Measurements from ENCODE around the gene DMPK.
"Not testable (repeated sequence)": the region's sequence is repeated elsewhere in the genome, so short reads cannot be mapped to it uniquely, and the experiment has no call there.

Gene DMPK

DNA sequence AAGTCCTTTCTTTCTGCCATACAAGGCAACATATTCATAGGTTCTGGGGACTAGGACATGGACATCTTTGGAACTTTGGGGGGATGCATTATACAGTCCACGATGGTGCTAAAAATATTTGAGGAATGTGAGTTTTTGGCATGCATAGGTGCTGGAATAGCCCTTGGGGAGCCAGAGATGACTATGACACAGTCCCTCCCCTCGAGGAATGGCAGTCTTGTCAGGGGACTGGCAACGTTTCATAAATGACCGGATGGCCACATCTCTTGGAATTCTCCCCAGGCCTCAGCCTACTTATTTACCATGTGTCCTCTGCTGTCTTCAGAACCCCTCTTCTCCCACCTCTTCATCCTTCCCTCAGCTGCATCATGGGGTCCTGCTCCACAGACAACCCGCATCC lies 35.4 kb downstream of the DMPK start:
- DNase-seq (ENCODE audit: low read depth in 3 of 3), result no peak

DNA sequence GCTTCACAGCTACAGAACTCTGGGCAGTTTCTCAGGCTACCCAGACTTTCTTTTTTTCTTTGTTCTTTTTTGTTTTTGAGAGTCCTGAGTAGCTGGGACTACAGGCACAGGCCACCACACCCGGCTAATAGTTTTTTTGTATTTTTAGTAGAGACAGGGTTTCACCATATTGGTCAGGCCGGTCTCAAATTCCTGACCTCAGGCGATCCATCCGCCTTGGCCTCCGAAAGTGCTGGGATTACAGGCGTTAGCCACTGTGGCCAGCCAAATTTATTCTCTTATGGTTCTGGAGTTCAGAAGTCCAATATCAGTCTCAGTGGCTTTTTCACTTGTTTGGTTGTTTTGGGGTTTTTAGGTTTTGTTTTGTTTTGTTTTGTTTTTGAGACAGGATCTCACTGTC lies 36.7 kb downstream of the DMPK start:
- no peak for DNase-seq (ENCODE audit: low read depth in 3 of 3)

DNA sequence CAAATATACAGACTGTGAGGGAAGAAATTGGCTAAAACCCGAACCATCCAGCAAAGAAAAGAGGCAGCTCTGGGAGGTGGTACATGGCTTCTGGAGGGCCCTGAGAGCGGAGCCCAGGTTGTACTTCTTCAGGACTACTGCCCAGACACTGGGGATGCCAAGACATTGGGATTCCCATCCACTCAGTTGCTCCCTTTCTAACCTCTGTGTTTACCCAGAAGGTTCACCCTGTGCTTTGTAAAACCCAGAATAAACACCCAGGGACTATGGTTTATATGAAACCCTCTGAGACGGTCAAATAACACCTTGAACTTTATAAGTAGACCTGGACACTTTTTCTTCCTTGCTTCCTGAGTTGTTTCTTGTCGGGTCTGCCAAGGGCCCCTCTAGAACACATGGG lies 39.3 kb downstream of the DMPK start:
- DNase-seq (ENCODE audit: low read depth in 3 of 3), result no peak

DNA sequence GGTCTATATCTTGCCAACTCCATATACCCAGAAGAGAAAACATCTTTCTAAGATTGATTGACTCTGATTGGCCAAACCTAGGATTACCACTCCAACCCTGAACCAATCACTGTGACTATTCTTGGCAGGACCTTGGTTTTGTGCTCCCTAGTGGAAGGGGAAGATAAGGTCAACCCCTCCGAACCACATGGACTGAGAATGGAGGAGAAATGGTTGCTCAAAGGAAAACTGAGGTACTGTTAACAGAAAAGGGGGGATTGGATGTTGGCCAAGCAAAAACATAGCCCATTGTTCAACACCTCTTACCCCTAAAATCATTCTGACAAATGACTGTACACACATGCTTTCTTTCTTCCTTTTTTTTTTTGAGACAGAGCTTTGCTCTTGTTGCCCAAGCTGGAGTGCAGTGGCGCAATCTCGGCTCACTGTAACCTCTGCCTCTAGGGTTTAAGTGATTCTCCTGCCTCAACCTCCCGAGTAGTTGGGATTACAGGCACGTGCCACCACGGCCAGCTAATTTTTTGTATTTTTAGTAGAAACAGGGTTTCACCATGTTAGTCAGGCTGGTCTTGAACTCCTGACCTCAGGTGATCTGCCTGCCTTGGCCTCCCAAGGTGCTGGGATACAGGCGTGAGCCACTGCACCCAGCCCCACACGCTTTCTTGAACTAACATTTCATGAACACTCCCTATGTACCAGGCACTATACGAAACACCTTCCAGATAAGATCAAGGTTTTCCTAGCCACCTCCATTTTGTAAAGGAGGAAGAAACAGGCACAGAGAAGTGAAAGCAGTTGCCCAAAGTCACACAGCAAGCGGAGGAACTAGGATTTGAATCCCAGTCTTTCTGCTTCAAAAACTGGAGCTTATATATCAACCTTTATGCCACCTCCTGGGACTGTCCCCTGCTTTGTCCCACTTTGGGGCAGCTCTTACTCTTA lies 42.5 kb downstream of the DMPK start:
- DNase-seq (ENCODE audit: low read depth in 3 of 3), result no peak

DNA sequence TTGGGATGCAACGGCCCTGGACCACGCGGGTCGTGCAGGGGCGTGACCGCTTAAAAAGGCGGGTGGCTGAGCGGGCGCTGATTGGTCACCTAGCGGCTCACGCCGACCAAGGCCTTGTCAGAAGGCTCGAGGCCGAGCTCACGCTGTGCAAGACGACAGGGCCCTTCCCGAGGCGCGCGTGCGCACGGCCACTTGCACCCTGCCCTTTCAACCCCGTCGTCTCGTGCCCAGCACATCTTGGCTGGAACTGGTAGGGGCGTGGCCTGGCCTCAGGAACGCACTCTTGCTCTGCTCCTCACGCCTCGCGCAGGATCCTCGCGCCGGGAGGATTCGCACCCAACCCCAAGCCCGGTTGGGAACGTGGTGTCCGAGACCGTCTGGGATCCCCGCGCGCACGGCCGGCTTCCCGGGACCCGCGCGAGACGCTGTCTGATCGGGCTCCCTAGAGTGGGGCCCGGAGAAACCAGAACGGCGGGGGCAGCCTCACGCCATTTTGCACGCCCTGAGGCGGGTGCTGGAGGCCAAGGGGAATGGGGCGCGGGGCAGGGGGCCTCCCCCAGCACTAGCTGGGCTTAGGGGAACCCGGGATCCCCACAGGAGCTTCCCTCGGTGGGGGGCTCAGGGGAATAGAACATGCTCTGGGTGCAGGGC lies 49.0 kb downstream of the DMPK start, which contains the start of gene MEIOSIN:
Gene MEIOSIN, plus strand, starts transcription at position 280 of the 651 bp plus-strand sequence. CDS start 1,938 bp downstream, outside the sequence.
- no peak for DNase-seq (ENCODE audit: low read depth in 3 of 3)

DNA sequence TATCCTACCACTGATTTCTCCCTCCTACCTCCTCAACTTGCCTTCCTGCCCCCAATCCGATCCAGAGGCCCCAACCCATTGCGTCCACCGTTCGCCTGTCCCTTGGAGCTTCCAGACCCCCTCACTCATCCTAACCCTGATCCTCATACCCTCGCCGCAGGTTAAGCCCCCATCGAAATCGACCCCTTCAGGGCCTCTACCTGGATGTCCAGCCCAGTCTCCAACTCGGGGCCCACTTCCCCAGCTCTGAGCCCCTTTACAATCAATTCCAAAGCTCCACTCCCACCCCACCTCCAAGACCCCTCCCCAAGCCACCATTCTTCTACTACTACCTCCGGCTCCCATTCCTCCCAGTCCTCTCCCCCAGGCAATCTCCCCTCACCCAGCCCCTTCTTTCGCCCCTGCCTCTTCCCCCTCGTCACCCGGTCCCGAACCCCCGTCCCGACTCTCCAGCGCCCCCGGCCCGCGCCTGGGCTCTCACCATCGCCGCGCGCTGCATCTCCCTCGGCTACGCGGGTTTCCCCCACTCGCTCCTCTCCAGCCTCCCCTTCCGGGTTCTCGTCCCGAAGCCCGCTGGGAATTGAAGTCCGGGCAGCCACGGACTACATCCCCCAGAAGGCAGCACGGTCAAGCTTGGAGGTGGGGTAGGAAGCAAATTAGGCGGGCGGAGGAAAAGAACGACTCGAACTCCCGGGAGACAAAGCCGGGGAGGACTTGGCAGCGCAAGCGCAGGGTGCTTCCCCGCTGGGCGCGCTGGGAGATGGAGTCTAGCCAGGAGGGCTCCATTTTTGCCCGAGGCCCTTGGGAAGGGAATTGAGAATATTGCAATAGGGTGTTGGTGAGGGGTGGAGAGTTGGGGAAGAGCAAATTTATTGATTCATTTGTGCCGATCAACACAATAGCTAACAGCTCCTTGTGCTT lies 51.7 kb downstream of the DMPK start, which contains the start of gene FBXO46:
Gene FBXO46, minus strand, starts transcription at position 529 of the 921 bp plus-strand sequence. CDS start 17,401 bp downstream, outside the sequence.
- peak; percentile 86 to 95 (median 92) for DNase-seq (ENCODE audit: low read depth in 3 of 3)

DNA sequence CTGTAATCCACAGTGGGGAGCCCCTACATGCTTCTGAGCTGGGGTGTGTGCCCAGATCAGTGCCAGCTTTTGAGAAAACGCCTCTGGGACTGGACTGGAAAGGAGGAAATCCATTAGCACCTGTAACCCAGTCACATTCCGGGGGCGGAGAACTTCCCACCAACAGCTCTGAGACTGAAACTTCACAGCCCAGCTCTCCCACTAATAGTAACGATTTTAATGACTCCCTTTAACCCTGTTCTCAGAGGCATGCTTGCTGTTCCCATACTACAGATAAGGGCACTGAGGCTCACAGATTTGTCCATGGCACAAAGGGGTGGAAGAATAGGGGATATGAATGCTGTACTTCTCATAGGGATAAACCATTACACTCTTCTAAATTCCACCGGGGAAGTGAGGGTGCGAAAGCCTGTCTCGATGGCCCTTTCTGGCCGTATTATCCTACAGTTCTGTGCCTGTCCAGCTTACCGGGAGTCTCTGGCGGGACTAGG lies 52.4 kb downstream of the DMPK start:
- peak in 1 of 3 experiments; percentile 17 for DNase-seq (ENCODE audit: low read depth in 3 of 3)

DNA sequence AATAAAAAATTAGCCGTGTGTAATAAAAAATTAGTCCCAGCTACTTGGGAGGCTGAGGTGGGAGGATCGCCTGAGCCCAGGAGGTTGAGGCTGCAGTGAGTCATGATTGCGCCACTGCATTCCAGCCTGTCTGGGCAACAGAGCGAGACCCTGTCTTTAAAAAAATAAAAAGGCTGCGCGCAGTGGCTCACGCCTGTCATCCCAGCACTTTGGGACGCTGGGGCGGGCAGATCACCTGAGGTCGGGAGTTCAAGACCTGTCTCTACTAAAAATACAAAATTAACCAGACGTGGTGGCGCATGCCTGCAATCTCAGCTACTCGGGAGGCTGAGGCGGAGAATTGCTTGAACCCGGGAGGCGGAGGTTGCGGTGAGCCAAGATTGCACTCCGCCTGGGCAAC lies 53.6 kb downstream of the DMPK start:
- DNase-seq (ENCODE audit: low read depth in 3 of 3), result not testable (repeated sequence)

DNA sequence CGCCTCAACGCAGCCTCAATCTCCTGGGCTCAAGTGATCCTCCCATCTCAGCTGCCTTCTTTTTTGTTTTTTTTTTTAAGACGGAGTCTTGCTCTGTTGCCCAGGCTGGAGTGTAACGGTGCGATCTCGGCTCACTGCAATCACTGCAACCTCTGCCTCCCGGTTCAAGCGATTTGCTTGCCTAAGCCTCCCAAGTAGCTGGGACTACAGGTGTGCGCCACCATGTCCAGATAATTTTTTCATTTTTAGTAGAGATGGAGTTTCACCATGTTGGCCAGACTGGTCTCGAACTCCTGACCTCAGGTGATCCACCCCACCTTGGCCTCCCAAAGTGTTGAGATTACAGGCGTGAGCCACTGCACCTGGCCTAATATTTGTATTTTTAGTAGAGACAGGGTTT lies 62.2 kb downstream of the DMPK start:
- DNase-seq (ENCODE audit: low read depth in 3 of 3), result not testable (repeated sequence)

Data from stimulated activated CD4-positive, alpha-beta T cell treated with anti-CD3 and anti-CD28 coated beads, TNF-alpha, amount 100 ng/mL, for 24 hours (primary cell).